OCI-LY7 (cell line): ENCODE results near the gene PRCC. TPM values are rescaled to one million over a fixed set of nuclear protein-coding genes. Genes with fewer than 3 reads are reported as not detected.

Experiments
- BruUV-seq: library from RNA; stranded (reverse); fragments of 400-500 nt; replicated peaks from 2 replicates; lab custom pipeline; 2021; lab: Mats Ljungman, UMichigan
- CTCF ChIA-PET: fragments of 300-600 bp; sonication (Branson Sonifier 250); formaldehyde crosslinking; loops from one replicate; lab custom pipeline; 2022; ENCODE audit warnings: antibody characterized with exemption; ENCODE audit not compliant: unreplicated experiment; lab: Charles Lee
- POLR2A ChIA-PET: fragments of 300-600 bp; sonication (Branson Sonifier 250); formaldehyde crosslinking; loops from one replicate; lab custom pipeline; 2022; ENCODE audit warnings: antibody characterized with exemption; lab: Charles Lee
- DNase-seq: peaks from one replicate; pipeline ENCODE4 v3.0.0-alpha.2; 2015; ENCODE audit warnings: low spot score
- H2AFZ ChIP-seq: fragments of 200-600 bp; sonication (generic), shearing (Covaris generic); 2 replicates; pipeline ENCODE4 v1.6.1; 2014; ENCODE audit warnings: mild to moderate bottlenecking, antibody characterized with exemption, low read length, moderate library complexity
- H3K27ac ChIP-seq: fragments of 200-600 bp; sonication (generic); 2 replicates; pipeline ENCODE4 v1.5.1; 2014; ENCODE audit warnings: mixed run types, low read depth, mild to moderate bottlenecking, moderate library complexity, low read length, inconsistent platforms; ENCODE audit not compliant: poor library complexity, severe bottlenecking
- H3K36me3 ChIP-seq: fragments of 200-600 bp; sonication (generic); 2 replicates; pipeline ENCODE4 v1.6.1; 2014; ENCODE audit warnings: mild to moderate bottlenecking, antibody characterized with exemption, low read length, moderate library complexity, mixed read lengths; ENCODE audit not compliant: insufficient read depth
- H3K4me1 ChIP-seq: fragments of 200-600 bp; sonication (generic); 2 replicates; pipeline ENCODE4 v1.5.1; 2014; ENCODE audit warnings: mild to moderate bottlenecking, low read length; ENCODE audit not compliant: insufficient read depth, poor library complexity, severe bottlenecking
- H3K4me2 ChIP-seq: fragments of 200-600 bp; sonication (generic); 2 replicates; pipeline ENCODE4 v1.6.1; 2014; ENCODE audit warnings: mild to moderate bottlenecking, low read length
- H3K4me3 ChIP-seq: fragments of 200-600 bp; sonication (generic); 2 replicates; pipeline ENCODE4 v1.5.1; 2014; ENCODE audit warnings: mild to moderate bottlenecking, low read depth, low read length; ENCODE audit not compliant: poor library complexity, severe bottlenecking
- H3K79me2 ChIP-seq: fragments of 200-600 bp; sonication (generic); 2 replicates; pipeline ENCODE4 v1.6.1; 2016; ENCODE audit warnings: low read depth, mild to moderate bottlenecking, low read length, moderate library complexity, mixed read lengths; ENCODE audit not compliant: insufficient read depth
- H3K9me2 ChIP-seq: fragments of 200-600 bp; sonication (generic); 2 replicates; pipeline ENCODE4 v1.6.1; 2016; ENCODE audit warnings: mild to moderate bottlenecking, low read length, mixed read lengths; ENCODE audit not compliant: insufficient read depth
- H3K9me3 ChIP-seq: fragments of 200-600 bp; sonication (generic); 2 replicates; pipeline ENCODE4 v1.6.1; 2014; ENCODE audit warnings: mild to moderate bottlenecking, mixed run types, low read length, mixed read lengths
- H4K20me1 ChIP-seq: fragments of 200-600 bp; sonication (generic); 2 replicates; pipeline ENCODE4 v1.6.1; 2014; ENCODE audit warnings: mild to moderate bottlenecking, antibody characterized with exemption, low read length, moderate library complexity, mixed read lengths; ENCODE audit not compliant: insufficient read depth
- CTCF ChIP-seq: fragments of 200-600 bp; sonication (generic); conservative IDR thresholded peaks from 2 replicates; pipeline ENCODE4 v1.5.1; 2014; ENCODE audit warnings: mild to moderate bottlenecking, antibody characterized with exemption, low read length, moderate library complexity, mixed read lengths
- EZH2phosphoT487 ChIP-seq: fragments of 200-600 bp; sonication (generic); IDR thresholded peaks from 2 replicates; pipeline ENCODE4 v1.6.1; 2018; ENCODE audit warnings: low read depth, borderline replicate concordance, mild to moderate bottlenecking, mixed run types, antibody characterized with exemption, low read length, moderate library complexity, mixed read lengths
- intact Hi-C: fragments of 100-400 bp; cut with micrococcal nuclease; formaldehyde crosslinking; loops from one replicate; pipeline ENCODE4 v1.10.0; 2022; ENCODE audit not compliant: unreplicated experiment
- total RNA-seq, 2 experiments: library from RNA; depleted of rRNA in 1 of 2; stranded (reverse); fragments of >200 nt in 1 of 2; shearing (Covaris generic) in 1 of 2; gene quantifications; 2 replicates each; pipeline ENCODE4 v1.2.3, GENCODE V29; 2014 to 2022

PRCC gene
- total RNA-seq, 2 experiments from 2014 or later, result 54.0 to 82.9 TPM

DNA sequence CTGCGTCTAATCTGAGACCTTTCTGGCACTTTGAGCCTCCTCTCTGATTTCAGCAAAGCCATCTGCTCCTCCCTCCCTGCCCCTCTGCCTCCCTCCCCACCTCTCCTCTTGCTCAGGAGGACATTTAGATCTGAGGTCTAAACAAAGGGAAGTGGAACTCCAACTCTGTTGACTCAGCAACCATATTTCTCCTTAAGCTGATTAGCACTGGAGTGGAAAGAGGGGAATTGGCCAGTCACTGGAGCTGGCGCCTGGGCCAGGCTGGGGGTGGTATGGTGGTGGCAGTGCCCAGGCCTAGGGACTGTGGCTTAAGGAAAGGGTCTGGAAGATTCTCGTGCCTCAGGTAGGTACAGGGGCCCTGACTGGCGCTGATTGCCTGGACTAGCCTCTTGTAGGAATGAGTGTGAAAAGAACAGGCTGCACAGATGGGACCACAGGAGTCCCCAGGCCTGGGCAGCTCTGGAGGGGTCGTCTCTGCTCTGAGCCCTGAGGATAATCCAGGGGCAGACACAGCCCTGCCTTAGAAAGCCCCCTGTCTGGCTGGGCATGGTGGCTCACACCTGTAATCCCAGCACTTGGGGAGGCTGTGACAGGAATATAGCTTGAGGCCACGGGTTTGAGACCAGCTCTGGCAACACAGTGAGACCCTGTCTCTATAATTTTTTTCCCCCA, 37.4 kb downstream of the PRCC start:
- H3K4me2 ChIP-seq, result no peak overlapping the region
- H2AFZ ChIP-seq, result no peak overlapping the region
- no peak overlapping the region for H3K27ac ChIP-seq
- no peak for DNase-seq
- intact Hi-C loops, result no loop called here
- ChIA-PET POLR2A (no interaction called here), CTCF (no interaction called here)
- H3K36me3 ChIP-seq, result peaks cover 25% of the 10 kb centered on the region
- TF ChIP-seq EZH2phosphoT487 (no peak), CTCF (no peak)
- H3K9me2 ChIP-seq, result no peaks in the 10 kb centered on the region
- peaks cover 6% of the 10 kb centered on the region for H3K4me1 ChIP-seq
- BruUV-seq, result no TSS peak
- no peaks in the 10 kb centered on the region for H4K20me1 ChIP-seq
- H3K79me2 ChIP-seq, result no peaks in the 10 kb centered on the region
- H3K4me3 ChIP-seq, result no peak overlapping the region
- H3K9me3 ChIP-seq, result no peaks in the 10 kb centered on the region

- BruUV-seq, result no TSS peak
- Histone ChIP-seq H3K36me3 (peaks cover 13% of the 10 kb centered on the region), H3K27ac (no peak overlapping the region)
These were observed 38.6 kb downstream of the PRCC start for GRCh38 chr1:156805766-156806511.

More at GRCh38 chr1:156805766-156806511, 38.6 kb downstream of the PRCC start:
- Histone ChIP-seq H3K4me3 (no peak overlapping the region), H3K79me2 (no peaks in the 10 kb centered on the region), H4K20me1 (no peaks in the 10 kb centered on the region), H3K4me1 (peaks cover 6% of the 10 kb centered on the region), H3K9me2 (no peaks in the 10 kb centered on the region), H3K9me3 (no peaks in the 10 kb centered on the region), H2AFZ (no peak overlapping the region), H3K4me2 (no peak overlapping the region)
- intact Hi-C loops, result no loop called here
- TF ChIP-seq CTCF (no peak), EZH2phosphoT487 (no peak)
- DNase-seq, result no peak
- POLR2A ChIA-PET, result no interaction called here
- CTCF ChIA-PET, result no interaction called here
